ENCODE results near the gene LIPG.
"Not testable (repeated sequence)": the region's sequence is repeated elsewhere in the genome, so short reads cannot be mapped to it uniquely, and the experiment has no call there.

LIPG gene

GRCh38 chr18:49561289-49562193 lies at the start of gene LIPG:
Gene LIPG, plus strand, starts transcription at chr18:49562057. Its CDS starts 252 bp downstream, at chr18:49562309.
- DNase-seq (ENCODE audit: extremely low read depth, low read depth), result no peak
- no peak for TF ChIP-seq CTCF (IDR thresholded peaks at IDR 0.05; ENCODE audit: low read depth, low read length)

- not testable (repeated sequence) for DNase-seq (ENCODE audit: extremely low read depth, low read depth)
Measured at GRCh38 chr18:49512876-49513275, 49.0 kb upstream of the LIPG start.

- TF ChIP-seq CTCF (IDR thresholded peaks at IDR 0.05; ENCODE audit: low read depth, low read length), result no peak
Measured at GRCh38 chr18:49514577-49514976, 47.3 kb upstream of the LIPG start.

GRCh38 chr18:49515003-49515402 lies 46.9 kb upstream of the LIPG start:
- not testable (repeated sequence) for DNase-seq (ENCODE audit: extremely low read depth, low read depth)

More at GRCh38 chr18:49514577-49514976, 47.3 kb upstream of the LIPG start:
- no peak for DNase-seq (ENCODE audit: extremely low read depth, low read depth)

GRCh38 chr18:49515516-49515915 lies 46.3 kb upstream of the LIPG start:
- TF ChIP-seq CTCF (IDR thresholded peaks at IDR 0.05; ENCODE audit: low read depth, low read length), result no peak
- DNase-seq (ENCODE audit: extremely low read depth, low read depth), result no peak

- no peak for TF ChIP-seq CTCF (IDR thresholded peaks at IDR 0.05; ENCODE audit: low read depth, low read length)
- DNase-seq (ENCODE audit: extremely low read depth, low read depth), result no peak
Measured at GRCh38 chr18:49517483-49517882, 44.4 kb upstream of the LIPG start.

GRCh38 chr18:49519101-49519971 lies 42.5 kb upstream of the LIPG start:
- no peak for TF ChIP-seq CTCF (IDR thresholded peaks at IDR 0.05; ENCODE audit: low read depth, low read length)
- DNase-seq (ENCODE audit: extremely low read depth, low read depth), result no peak

- TF ChIP-seq CTCF (IDR thresholded peaks at IDR 0.05; ENCODE audit: low read depth, low read length), result no peak
- DNase-seq (ENCODE audit: extremely low read depth, low read depth), result peak; percentile 8
Measured at GRCh38 chr18:49520661-49521145, 41.2 kb upstream of the LIPG start.
